NCI-H2227 (cell line): Measurements from ENCODE around the gene GALNS.
"Not testable (repeated sequence)": the region's sequence is repeated elsewhere in the genome, so short reads cannot be mapped to it uniquely, and the experiment has no call there.

ENCODE experiments used
- DNase-seq: peaks from one replicate; lab custom pipeline; 2025; ENCODE audit not compliant: unreplicated experiment; lab: John Stamatoyannopoulos, UW

Gene GALNS

GRCh38 chr16:88889702-88890352 is 33.1 kb upstream of the GALNS start:
- not testable (repeated sequence) for DNase-seq

GRCh38 chr16:88888461-88889387 is 32.0 kb upstream of the GALNS start:
- no peak for DNase-seq

GRCh38 chr16:88888057-88888456 is 31.3 kb upstream of the GALNS start:
- no peak for DNase-seq

- no peak for DNase-seq
These were observed 30.2 kb upstream of the GALNS start for GRCh38 chr16:88886845-88887521.

GRCh38 chr16:88886420-88886844 is 29.7 kb upstream of the GALNS start:
- DNase-seq, result no peak

- no peak for DNase-seq
These were observed 29.0 kb upstream of the GALNS start for GRCh38 chr16:88885693-88886280.

GRCh38 chr16:88884569-88885271 is 28.0 kb upstream of the GALNS start:
- no peak for DNase-seq

GRCh38 chr16:88883946-88884345 is 27.2 kb upstream of the GALNS start:
- no peak for DNase-seq

- no peak for DNase-seq
These were observed 26.6 kb upstream of the GALNS start for GRCh38 chr16:88883117-88883895.

- DNase-seq, result no peak
These were observed 25.7 kb upstream of the GALNS start for GRCh38 chr16:88882358-88883030.

GRCh38 chr16:88881675-88882357 is 25.1 kb upstream of the GALNS start:
- no peak for DNase-seq

GRCh38 chr16:88881007-88881615 is 24.4 kb upstream of the GALNS start:
- DNase-seq, result no peak

GRCh38 chr16:88880226-88881006 is 23.7 kb upstream of the GALNS start:
- no peak for DNase-seq

GRCh38 chr16:88879788-88880055 is 23.0 kb upstream of the GALNS start:
- no peak for DNase-seq

GRCh38 chr16:88878967-88879787 is 22.4 kb upstream of the GALNS start:
- no peak for DNase-seq

- no peak for DNase-seq
These were observed 21.6 kb upstream of the GALNS start for GRCh38 chr16:88878356-88878755.
